ENCODE measurements around the gene ISOC2. TPM values are rescaled to one million over a fixed set of nuclear protein-coding genes. Genes with fewer than 3 reads are reported as not detected.

ISOC2 gene
- total and polyA plus RNA-seq, 2 donors (not counting 3 experiments of a cell fraction or from before 2014, with no cell fraction given), result 49.3 to 68.7 TPM

DNA sequence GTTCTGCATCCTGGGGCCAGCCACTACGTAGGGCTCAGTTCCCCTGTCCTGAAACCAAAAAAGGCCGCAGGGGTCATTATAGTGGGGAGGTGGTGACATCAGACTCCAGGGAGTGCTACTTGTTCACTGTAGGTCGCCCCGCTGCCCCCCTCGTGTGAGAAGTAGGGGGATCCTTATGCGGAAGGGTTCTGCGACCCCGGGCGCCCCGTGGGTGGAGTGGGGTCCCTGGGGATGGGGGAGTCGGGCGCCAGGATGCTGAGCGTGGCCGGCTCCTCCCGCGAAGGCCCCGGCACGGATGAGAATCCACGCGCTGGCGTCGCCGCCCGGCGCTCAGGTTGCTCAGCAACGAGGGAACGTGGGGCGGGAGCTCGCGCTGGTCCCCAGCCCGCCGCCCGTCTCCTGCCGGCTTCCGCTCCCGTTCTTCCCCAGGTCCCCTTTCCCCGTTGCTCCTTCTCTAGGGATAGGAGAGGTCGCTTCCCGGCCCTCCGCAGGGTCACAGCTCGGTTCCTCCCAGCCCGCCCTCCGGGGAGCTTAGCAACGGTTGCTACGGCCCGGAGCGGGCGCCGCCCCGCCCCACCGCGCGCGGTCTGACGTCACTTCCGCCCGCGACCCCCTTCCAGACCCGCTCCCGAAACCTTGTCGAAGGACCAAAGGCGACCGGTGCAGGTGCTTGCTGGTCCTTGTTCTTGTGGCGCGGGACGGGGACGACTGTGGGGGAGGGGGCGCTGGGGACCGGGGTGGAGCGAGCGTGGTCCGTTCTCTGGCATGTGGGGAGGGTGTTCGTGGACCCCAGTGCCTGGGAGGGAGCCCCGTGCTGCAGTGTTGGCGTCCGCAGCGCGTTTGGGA, 23.4 kb upstream of the ISOC2 start, which contains the start of gene NAT14:
TSS of gene NAT14 (plus strand) at position 596 of the 846 bp plus-strand sequence. CDS start 521 bp downstream, outside the sequence.
- Histone ChIP-seq H3K4me3 (replicated peaks in 1 of 3; ENCODE audit: insufficient read depth in 1 of 3, low read depth in 1 of 3, low read length in 3 of 3) (peak within 1 kb of the TSS; percentile 32 to 63 (median 63)), H3K79me2 (ENCODE audit: control insufficient read depth, insufficient read depth, low read length) (peaks cover 4% of the 10 kb centered on the region), H3K4me1 (ENCODE audit: control insufficient read depth, extremely low read depth, insufficient read depth, low read length) (peaks cover 34% of the 10 kb centered on the region), H3K36me3 (ENCODE audit: control insufficient read depth in 2 of 2, extremely low read depth in 1 of 2, insufficient read depth in 2 of 2, low read length in 2 of 2) (peaks cover 0 to 3% of the 10 kb centered on the region in 2 experiments), H3K27ac (ENCODE audit: insufficient read depth, low read depth, low read length) (peak within 1 kb of the TSS; percentile 92), H4K20me1 (replicated peaks; ENCODE audit: control insufficient read depth, extremely low read depth, insufficient read depth, low read length) (no peaks in the 10 kb centered on the region), H3K4me2 (ENCODE audit: insufficient read depth, low read length) (peak within 1 kb of the TSS; percentile 81), H2AFZ (ENCODE audit: low read depth, low read length) (peak within 1 kb of the TSS; percentile 76), H3K27me3 (ENCODE audit: control insufficient read depth in 2 of 2, insufficient read depth in 2 of 2, low read length in 2 of 2) (no peaks in the 10 kb centered on the region), H3K9me1 (replicated peaks; ENCODE audit: control insufficient read depth, extremely low read depth, insufficient read depth, low read length) (no peaks in the 10 kb centered on the region), H3K9ac (replicated peaks; ENCODE audit: extremely low read depth, insufficient read depth, low read length) (peak within 1 kb of the TSS; percentile 74), H3K9me3 (replicated peaks; ENCODE audit: control insufficient read depth, insufficient read depth, low read length) (no peaks in the 10 kb centered on the region)
- intact Hi-C loops (cut with micrococcal nuclease) (no loop called here), dilution Hi-C loops (cut with MboI; ENCODE audit: extremely low pct_ligation_motif_present, low sequenced_read_pairs) (no loop called here)
- ChIA-PET POLR2A (interaction anchor here (0.7 to 0.8 kb wide), 3 partner anchors 10 to 344 kb away, joined by 3 to 6 read pairs (median 4); partner anchors contain the start of gene UBE2S), CTCF (interaction anchor here (0.9 to 6.1 kb wide), 8 partner anchors 8 to 344 kb away, joined by 3 to 91 read pairs (median 7); partner anchors contain the start of genes ZNF628 and ZNF865)
- peak; percentile 79 for FAIRE-seq
- peak; percentile 61 for DNase-seq (ENCODE audit: low read depth, low spot score)
- no TSS peak for BruUV-seq (replicated peaks)
- TF ChIP-seq GATA2 (IDR thresholded peaks at IDR 0.05; ENCODE audit: insufficient read depth, insufficient read length, low read depth, low read length) (no peak), POLR2AphosphoS5 (IDR thresholded peaks at IDR 0.05; ENCODE audit: insufficient read depth, low read depth, low read length) (peak; percentile 63)

DNA sequence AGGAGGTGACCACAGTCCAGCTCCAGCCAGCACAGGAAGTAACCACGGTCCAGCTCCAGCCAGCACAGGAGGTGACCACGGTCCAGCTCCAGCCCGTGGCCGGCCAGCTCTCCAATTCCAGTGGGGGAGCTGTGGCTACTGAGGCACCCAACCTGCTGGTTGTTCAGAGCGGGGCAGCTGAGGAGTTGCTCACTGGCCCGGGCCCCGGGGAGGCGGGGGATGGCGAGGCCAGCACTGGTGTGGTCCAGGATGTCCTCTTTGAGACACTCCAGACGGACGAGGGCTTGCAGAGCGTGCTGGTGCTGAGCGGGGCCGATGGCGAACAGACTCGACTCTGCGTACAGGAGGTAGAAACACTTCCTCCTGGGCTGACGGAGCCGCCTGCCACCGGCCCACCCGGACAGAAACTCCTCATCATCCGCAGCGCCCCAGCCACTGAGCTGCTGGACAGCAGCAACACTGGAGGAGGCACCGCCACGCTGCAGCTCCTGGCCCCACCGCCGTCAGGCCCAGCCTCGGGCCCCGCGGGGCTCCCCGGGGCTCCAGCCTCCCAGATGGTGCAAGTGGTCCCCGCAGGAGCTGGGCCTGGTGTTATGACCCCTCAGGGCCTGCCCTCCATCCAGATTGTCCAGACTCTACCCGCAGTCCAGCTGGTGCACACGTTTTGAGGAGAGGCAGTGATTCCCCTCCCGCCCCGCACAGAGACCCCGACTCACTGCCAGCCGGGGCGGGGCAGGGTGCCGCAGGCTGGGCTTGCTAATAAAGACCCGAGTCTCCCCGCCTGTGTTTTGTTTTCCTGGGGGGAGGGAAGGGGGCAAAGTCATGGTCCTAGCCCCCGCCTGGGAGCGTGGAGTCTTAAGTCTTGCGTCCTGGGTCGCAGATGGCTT, 22.5 kb upstream of the ISOC2 start:
- H3K4me2 ChIP-seq (ENCODE audit: insufficient read depth, low read length), result peak overlapping the region; percentile 81
- peak overlapping the region; percentile 74 for H3K9ac ChIP-seq (replicated peaks; ENCODE audit: extremely low read depth, insufficient read depth, low read length)
- TF ChIP-seq CTCF (IDR thresholded peaks at IDR 0.05; ENCODE audit: extremely low read depth in 1 of 2, insufficient read depth in 1 of 2, low read depth in 1 of 2, low read length in 2 of 2) (no peak), GATA2 (IDR thresholded peaks at IDR 0.05; ENCODE audit: insufficient read depth, insufficient read length, low read depth, low read length) (no peak), FOS (IDR thresholded peaks at IDR 0.05; ENCODE audit: borderline replicate concordance, insufficient read depth, low read length) (no peak), MAX (IDR thresholded peaks at IDR 0.05; ENCODE audit: insufficient read depth, insufficient read length) (no peak)
- H3K9me3 ChIP-seq (replicated peaks; ENCODE audit: control insufficient read depth, insufficient read depth, low read length), result no peaks in the 10 kb centered on the region
- POLR2A ChIA-PET, result no interaction called here
- no peaks in the 10 kb centered on the region for H3K27me3 ChIP-seq (ENCODE audit: control insufficient read depth in 2 of 2, insufficient read depth in 2 of 2, low read length in 2 of 2)
- peaks cover 34% of the 10 kb centered on the region for H3K4me1 ChIP-seq (ENCODE audit: control insufficient read depth, extremely low read depth, insufficient read depth, low read length)
- H3K9me1 ChIP-seq (replicated peaks; ENCODE audit: control insufficient read depth, extremely low read depth, insufficient read depth, low read length), result no peaks in the 10 kb centered on the region
- no peaks in the 10 kb centered on the region for H4K20me1 ChIP-seq (replicated peaks; ENCODE audit: control insufficient read depth, extremely low read depth, insufficient read depth, low read length)
- BruUV-seq (replicated peaks), result no TSS peak
- H2AFZ ChIP-seq (ENCODE audit: low read depth, low read length), result no peak overlapping the region
- peaks cover 0 to 3% of the 10 kb centered on the region in 2 experiments for H3K36me3 ChIP-seq (ENCODE audit: control insufficient read depth in 2 of 2, extremely low read depth in 1 of 2, insufficient read depth in 2 of 2, low read length in 2 of 2)
- H3K27ac ChIP-seq (ENCODE audit: insufficient read depth, low read depth, low read length), result peak overlapping the region; percentile 64
- CTCF ChIA-PET, result interaction anchor here (0.9 to 6.1 kb wide), 6 partner anchors 16 to 343 kb away, joined by 3 to 91 read pairs (median 5); partner anchors contain the start of gene ZNF865
- DNase-seq (ENCODE audit: low read depth, low spot score) (no peak), FAIRE-seq (no peak)
- intact Hi-C loops (cut with micrococcal nuclease) (no loop called here), dilution Hi-C loops (cut with MboI; ENCODE audit: extremely low pct_ligation_motif_present, low sequenced_read_pairs) (no loop called here)
- peaks cover 9% of the 10 kb centered on the region for H3K79me2 ChIP-seq (ENCODE audit: control insufficient read depth, insufficient read depth, low read length)
- no peak overlapping the region for H3K4me3 ChIP-seq (replicated peaks in 1 of 3; ENCODE audit: insufficient read depth in 1 of 3, low read depth in 1 of 3, low read length in 3 of 3)
